Measurements from ENCODE around the gene STH.
"Not testable (repeated sequence)": the region's sequence is repeated elsewhere in the genome, so short reads cannot be mapped to it uniquely, and the experiment has no call there.

The STH gene

GRCh38 chr17:46009681-46010596 lies 10.9 kb downstream of the STH start:
- no peak for DNase-seq

DNA sequence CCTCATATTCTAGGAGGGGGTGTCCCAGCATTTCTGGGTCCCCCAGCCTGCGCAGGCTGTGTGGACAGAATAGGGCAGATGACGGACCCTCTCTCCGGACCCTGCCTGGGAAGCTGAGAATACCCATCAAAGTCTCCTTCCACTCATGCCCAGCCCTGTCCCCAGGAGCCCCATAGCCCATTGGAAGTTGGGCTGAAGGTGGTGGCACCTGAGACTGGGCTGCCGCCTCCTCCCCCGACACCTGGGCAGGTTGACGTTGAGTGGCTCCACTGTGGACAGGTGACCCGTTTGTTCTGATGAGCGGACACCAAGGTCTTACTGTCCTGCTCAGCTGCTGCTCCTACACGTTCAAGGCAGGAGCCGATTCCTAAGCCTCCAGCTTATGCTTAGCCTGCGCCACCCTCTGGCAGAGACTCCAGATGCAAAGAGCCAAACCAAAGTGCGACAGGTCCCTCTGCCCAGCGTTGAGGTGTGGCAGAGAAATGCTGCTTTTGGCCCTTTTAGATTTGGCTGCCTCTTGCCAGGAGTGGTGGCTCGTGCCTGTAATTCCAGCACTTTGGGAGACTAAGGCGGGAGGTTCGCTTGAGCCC lies 11.6 kb downstream of the STH start:
- no peak for DNase-seq

- DNase-seq, result no peak
Measured at GRCh38 chr17:46011711-46012505, 12.9 kb downstream of the STH start.

GRCh38 chr17:46012506-46013079 lies 13.5 kb downstream of the STH start:
- DNase-seq, result no peak

GRCh38 chr17:46013127-46013501 lies 14.1 kb downstream of the STH start:
- no peak for DNase-seq

DNA sequence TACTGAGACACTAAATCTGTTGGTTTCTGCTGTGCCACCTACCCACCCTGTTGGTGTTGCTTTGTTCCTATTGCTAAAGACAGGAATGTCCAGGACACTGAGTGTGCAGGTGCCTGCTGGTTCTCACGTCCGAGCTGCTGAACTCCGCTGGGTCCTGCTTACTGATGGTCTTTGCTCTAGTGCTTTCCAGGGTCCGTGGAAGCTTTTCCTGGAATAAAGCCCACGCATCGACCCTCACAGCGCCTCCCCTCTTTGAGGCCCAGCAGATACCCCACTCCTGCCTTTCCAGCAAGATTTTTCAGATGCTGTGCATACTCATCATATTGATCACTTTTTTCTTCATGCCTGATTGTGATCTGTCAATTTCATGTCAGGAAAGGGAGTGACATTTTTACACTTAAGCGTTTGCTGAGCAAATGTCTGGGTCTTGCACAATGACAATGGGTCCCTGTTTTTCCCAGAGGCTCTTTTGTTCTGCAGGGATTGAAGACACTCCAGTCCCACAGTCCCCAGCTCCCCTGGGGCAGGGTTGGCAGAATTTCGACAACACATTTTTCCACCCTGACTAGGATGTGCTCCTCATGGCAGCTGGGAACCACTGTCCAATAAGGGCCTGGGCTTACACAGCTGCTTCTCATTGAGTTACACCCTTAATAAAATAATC lies 14.6 kb downstream of the STH start:
- DNase-seq, result peak; percentile 59

- DNase-seq, result not testable (repeated sequence)
Measured at GRCh38 chr17:46019408-46019925, 20.4 kb downstream of the STH start.

DNA sequence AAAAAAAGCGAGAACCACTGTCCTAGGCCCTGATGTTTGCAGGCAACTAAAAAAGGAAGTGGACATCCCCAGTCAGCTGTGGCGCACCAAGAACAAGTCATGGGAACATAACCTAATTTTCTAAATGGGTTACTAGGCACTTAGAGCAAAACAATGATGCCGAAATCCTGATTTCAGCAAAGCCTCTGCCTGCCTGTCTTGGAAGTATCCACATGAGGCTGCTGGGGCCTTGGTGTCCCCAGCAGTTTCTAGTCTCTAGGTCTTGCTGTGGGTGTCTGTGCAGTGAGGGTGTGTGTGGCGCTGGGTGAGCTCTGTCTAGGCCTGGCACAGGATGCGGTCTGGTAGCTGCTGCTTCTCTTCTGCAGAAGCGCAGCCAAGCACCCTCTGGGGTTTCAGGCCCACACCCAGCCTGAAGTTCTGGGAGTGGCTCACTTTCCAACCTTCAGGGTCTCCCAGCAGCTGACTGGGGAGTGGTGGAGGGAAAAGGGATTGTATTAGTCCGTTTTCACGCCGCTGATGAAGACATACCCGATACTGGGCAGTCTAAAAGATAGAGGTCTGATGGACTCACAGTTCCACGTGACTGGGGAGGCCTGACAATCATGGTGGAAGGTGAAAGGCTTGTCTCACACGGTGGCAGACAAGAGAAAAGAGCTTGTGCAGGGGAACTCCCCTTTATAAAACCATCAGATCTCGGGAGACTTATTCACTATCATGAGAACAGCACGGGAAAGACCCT lies 21.1 kb downstream of the STH start:
- DNase-seq, result no peak

DNA sequence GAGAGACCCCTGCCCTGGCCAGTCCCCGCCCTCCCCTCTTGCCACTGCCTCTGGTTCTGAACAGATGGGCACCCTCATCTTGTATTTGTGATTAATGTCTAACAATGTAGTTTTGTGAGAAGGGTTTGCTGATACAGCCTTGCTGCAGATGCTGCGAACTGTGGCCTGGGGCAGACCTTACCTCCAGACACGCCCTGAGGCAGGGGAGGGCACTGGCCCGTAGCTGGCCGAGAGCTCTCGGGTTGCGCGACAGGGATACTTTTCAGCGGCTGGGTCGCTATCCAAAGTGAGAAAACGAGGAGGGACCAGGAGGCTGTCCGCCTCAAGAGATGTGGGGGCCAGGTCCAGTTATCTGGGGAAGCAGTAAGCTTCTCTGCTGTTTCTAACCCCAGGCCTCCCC lies 21.9 kb downstream of the STH start:
- no peak for DNase-seq

DNA sequence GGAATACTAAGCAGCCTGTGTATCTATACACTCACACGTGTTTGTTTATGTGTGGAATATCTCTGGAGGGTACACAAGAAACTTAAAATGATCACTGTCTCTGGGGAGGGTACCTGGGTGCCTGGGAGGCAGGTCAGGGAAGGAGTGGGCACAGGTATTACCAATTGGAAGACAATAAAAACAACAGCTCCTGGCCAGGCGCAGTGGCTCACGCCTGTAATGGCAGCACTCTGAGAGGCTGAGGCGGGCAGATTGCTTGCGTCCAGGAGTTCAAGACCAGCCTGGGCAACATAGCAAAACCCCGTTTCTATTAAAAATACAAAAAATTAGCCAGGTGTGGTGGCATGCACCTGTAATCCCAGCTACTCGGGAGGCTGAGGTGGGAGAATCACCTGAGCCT lies 24.3 kb downstream of the STH start:
- not testable (repeated sequence) for DNase-seq

DNA sequence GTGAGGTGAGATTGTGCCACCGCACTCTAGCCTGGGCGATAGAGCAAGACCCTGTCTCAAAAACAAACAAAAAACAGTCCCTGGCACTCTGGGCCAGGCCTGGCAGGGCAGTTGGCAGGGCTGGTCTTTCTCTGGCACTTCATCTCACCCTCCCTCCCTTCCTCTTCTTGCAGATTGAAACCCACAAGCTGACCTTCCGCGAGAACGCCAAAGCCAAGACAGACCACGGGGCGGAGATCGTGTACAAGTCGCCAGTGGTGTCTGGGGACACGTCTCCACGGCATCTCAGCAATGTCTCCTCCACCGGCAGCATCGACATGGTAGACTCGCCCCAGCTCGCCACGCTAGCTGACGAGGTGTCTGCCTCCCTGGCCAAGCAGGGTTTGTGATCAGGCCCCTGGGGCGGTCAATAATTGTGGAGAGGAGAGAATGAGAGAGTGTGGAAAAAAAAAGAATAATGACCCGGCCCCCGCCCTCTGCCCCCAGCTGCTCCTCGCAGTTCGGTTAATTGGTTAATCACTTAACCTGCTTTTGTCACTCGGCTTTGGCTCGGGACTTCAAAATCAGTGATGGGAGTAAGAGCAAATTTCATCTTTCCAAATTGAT lies 24.8 kb downstream of the STH start:
- no peak for DNase-seq

DNA sequence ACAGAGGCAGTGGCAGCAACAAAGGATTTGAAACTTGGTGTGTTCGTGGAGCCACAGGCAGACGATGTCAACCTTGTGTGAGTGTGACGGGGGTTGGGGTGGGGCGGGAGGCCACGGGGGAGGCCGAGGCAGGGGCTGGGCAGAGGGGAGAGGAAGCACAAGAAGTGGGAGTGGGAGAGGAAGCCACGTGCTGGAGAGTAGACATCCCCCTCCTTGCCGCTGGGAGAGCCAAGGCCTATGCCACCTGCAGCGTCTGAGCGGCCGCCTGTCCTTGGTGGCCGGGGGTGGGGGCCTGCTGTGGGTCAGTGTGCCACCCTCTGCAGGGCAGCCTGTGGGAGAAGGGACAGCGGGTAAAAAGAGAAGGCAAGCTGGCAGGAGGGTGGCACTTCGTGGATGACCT lies 25.5 kb downstream of the STH start:
- DNase-seq, result no peak

DNA sequence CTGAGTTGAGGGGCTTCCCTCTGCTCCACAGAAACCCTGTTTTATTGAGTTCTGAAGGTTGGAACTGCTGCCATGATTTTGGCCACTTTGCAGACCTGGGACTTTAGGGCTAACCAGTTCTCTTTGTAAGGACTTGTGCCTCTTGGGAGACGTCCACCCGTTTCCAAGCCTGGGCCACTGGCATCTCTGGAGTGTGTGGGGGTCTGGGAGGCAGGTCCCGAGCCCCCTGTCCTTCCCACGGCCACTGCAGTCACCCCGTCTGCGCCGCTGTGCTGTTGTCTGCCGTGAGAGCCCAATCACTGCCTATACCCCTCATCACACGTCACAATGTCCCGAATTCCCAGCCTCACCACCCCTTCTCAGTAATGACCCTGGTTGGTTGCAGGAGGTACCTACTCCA lies 26.0 kb downstream of the STH start:
- DNase-seq, result no peak

DNA sequence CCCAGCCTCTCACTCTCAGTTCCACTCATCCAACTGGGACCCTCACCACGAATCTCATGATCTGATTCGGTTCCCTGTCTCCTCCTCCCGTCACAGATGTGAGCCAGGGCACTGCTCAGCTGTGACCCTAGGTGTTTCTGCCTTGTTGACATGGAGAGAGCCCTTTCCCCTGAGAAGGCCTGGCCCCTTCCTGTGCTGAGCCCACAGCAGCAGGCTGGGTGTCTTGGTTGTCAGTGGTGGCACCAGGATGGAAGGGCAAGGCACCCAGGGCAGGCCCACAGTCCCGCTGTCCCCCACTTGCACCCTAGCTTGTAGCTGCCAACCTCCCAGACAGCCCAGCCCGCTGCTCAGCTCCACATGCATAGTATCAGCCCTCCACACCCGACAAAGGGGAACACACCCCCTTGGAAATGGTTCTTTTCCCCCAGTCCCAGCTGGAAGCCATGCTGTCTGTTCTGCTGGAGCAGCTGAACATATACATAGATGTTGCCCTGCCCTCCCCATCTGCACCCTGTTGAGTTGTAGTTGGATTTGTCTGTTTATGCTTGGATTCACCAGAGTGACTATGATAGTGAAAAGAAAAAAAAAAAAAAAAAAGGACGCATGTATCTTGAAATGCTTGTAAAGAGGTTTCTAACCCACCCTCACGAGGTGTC lies 26.6 kb downstream of the STH start:
- DNase-seq, result no peak

DNA sequence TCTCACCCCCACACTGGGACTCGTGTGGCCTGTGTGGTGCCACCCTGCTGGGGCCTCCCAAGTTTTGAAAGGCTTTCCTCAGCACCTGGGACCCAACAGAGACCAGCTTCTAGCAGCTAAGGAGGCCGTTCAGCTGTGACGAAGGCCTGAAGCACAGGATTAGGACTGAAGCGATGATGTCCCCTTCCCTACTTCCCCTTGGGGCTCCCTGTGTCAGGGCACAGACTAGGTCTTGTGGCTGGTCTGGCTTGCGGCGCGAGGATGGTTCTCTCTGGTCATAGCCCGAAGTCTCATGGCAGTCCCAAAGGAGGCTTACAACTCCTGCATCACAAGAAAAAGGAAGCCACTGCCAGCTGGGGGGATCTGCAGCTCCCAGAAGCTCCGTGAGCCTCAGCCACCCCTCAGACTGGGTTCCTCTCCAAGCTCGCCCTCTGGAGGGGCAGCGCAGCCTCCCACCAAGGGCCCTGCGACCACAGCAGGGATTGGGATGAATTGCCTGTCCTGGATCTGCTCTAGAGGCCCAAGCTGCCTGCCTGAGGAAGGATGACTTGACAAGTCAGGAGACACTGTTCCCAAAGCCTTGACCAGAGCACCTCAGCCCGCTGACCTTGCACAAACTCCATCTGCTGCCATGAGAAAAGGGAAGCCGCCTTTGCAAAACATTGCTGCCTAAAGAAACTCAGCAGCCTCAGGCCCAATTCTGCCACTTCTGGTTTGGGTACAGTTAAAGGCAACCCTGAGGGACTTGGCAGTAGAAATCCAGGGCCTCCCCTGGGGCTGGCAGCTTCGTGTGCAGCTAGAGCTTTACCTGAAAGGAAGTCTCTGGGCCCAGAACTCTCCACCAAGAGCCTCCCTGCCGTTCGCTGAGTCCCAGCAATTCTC lies 27.4 kb downstream of the STH start:
- DNase-seq, result no peak

DNA sequence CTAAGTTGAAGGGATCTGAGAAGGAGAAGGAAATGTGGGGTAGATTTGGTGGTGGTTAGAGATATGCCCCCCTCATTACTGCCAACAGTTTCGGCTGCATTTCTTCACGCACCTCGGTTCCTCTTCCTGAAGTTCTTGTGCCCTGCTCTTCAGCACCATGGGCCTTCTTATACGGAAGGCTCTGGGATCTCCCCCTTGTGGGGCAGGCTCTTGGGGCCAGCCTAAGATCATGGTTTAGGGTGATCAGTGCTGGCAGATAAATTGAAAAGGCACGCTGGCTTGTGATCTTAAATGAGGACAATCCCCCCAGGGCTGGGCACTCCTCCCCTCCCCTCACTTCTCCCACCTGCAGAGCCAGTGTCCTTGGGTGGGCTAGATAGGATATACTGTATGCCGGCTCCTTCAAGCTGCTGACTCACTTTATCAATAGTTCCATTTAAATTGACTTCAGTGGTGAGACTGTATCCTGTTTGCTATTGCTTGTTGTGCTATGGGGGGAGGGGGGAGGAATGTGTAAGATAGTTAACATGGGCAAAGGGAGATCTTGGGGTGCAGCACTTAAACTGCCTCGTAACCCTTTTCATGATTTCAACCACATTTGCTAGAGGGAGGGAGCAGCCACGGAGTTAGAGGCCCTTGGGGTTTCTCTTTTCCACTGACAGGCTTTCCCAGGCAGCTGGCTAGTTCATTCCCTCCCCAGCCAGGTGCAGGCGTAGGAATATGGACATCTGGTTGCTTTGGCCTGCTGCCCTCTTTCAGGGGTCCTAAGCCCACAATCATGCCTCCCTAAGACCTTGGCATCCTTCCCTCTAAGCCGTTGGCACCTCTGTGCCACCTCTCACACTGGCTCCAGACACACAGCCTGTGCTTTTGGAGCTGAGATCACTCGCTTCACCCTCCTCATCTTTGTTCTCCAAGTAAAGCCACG lies 28.3 kb downstream of the STH start:
- DNase-seq, result no peak

DNA sequence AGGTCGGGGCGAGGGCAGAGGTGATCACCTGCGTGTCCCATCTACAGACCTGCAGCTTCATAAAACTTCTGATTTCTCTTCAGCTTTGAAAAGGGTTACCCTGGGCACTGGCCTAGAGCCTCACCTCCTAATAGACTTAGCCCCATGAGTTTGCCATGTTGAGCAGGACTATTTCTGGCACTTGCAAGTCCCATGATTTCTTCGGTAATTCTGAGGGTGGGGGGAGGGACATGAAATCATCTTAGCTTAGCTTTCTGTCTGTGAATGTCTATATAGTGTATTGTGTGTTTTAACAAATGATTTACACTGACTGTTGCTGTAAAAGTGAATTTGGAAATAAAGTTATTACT lies 28.9 kb downstream of the STH start:
- no peak for DNase-seq

DNA sequence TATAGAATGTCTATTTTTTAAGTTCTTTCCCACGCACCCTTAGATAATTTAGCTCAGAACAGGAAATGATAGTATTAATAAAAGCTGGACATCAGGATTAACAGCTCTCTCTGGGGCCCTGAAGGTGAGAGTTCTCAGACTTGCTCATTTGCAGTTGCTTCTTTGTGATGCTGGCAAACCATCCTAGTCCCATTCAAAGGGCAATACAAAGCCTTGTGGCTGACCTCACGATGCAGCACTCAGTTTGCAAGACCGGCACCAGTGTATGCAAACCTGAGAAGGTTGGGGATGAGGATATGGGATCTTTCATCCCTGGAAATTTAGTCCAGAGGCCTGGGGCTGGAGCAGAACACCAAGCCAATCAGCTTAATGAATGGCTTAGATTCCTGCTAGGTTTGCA lies 29.3 kb downstream of the STH start:
- DNase-seq, result no peak
